Smooth muscle cell (in vitro differentiated cells): ENCODE measurements around the gene GRB10. TPM values are rescaled to one million over a fixed set of nuclear protein-coding genes. Genes with fewer than 3 reads are reported as not detected.

ENCODE experiments used
- DNase-seq: peaks from one replicate; lab custom pipeline; 2025; ENCODE audit not compliant: unreplicated experiment; lab: John Stamatoyannopoulos, UW
- H2AFZ ChIP-seq: fragments of 200-600 bp; sonication (generic); 2 replicates; pipeline ENCODE4 v1.6.0; 2016; ENCODE audit warnings: antibody characterized with exemption, low read depth, mild to moderate bottlenecking
- H3F3A ChIP-seq: fragments of 200-600 bp; sonication (generic); 2 replicates; pipeline ENCODE4 v1.6.0; 2017; ENCODE audit warnings: antibody characterized with exemption, low read depth
- H3K27ac ChIP-seq: fragments of 200-600 bp; sonication (generic); 2 replicates; pipeline ENCODE4 v1.5.1; 2016; ENCODE audit warnings: low read depth, mild to moderate bottlenecking
- H3K27me3 ChIP-seq: fragments of 200-600 bp; sonication (generic); 2 replicates; pipeline ENCODE4 v1.6.1; 2016; ENCODE audit warnings: low read depth, mild to moderate bottlenecking
- H3K36me3 ChIP-seq: fragments of 200-600 bp; sonication (generic); 2 replicates; pipeline ENCODE4 v1.5.1; 2016; ENCODE audit warnings: low read depth
- H3K4me1 ChIP-seq: fragments of 200-600 bp; sonication (generic); 2 replicates; pipeline ENCODE4 v1.5.1; 2016; ENCODE audit warnings: low read depth
- H3K4me2 ChIP-seq: fragments of 200-600 bp; sonication (generic); 2 replicates; pipeline ENCODE4 v1.6.0; 2016; ENCODE audit warnings: mild to moderate bottlenecking
- H3K4me3 ChIP-seq: fragments of 200-600 bp; sonication (generic); 2 replicates; pipeline ENCODE4 v1.5.1; 2016; ENCODE audit warnings: mild to moderate bottlenecking
- H3K79me2 ChIP-seq: fragments of 200-600 bp; sonication (generic); 2 replicates; pipeline ENCODE4 v1.6.0; 2016; ENCODE audit warnings: low read depth, mild to moderate bottlenecking
- H3K9ac ChIP-seq: fragments of 200-600 bp; sonication (generic); 2 replicates; pipeline ENCODE4 v1.6.0; 2016; ENCODE audit warnings: low read depth
- H3K9me3 ChIP-seq: fragments of 200-600 bp; sonication (generic); replicated peaks from 2 replicates; pipeline ENCODE4 v1.5.1; 2016; ENCODE audit warnings: low read depth
- H4K20me1 ChIP-seq: fragments of 200-600 bp; sonication (generic); 2 replicates; pipeline ENCODE4 v1.6.0; 2016; ENCODE audit warnings: low read depth
- CTCF ChIP-seq: fragments of 200-600 bp; sonication (generic); IDR thresholded peaks from 2 replicates; pipeline ENCODE4 v1.5.1; 2017; ENCODE audit warnings: borderline replicate concordance, mild to moderate bottlenecking, antibody characterized with exemption; ENCODE audit not compliant: insufficient read depth, poor library complexity, severe bottlenecking
- WGBS: methylation state at CpG from one replicate; pipeline ENCODE4 v1.1.7; 2016; ENCODE audit warnings: low lambda C conversion rate; 5-methylcytosine and 5-hydroxymethylcytosine counted together
- polyA plus RNA-seq: library from polyadenylated mRNA; unstranded; fragments of >200 nt; fragmentation: Nextera tagmentation; extraction: Ambion mirVana; gene quantifications from 2 replicates; pipeline ENCODE4 v1.2.1, GENCODE V29; 2016
- total RNA-seq: library from RNA; depleted of rRNA; stranded (reverse); fragments of >200 nt; gene quantifications from 2 replicates; pipeline ENCODE4 v1.2.3, GENCODE V29; 2014

GRB10 gene
- total and polyA plus RNA-seq, 2 experiments from 2014 or later, result 18.0 to 20.1 TPM

GRCh38 chr7:50653126-50653864, 129.4 kb downstream of the GRB10 start:
- no peaks in the 10 kb centered on the region for H3K4me1 ChIP-seq
- no peaks in the 10 kb centered on the region for H3K27me3 ChIP-seq
- H3K27ac ChIP-seq, result peak overlapping the region; percentile 11
- H3F3A ChIP-seq, result peaks cover 4% of the 10 kb centered on the region
- TF ChIP-seq CTCF, result no peak
- no peaks in the 10 kb centered on the region for H3K79me2 ChIP-seq
- WGBS, result 58% methylated on average over 16 of the region's 16 CpGs
- no peaks in the 10 kb centered on the region for H3K36me3 ChIP-seq
- H3K9ac ChIP-seq, result no peak overlapping the region
- H3K9me3 ChIP-seq, result no peaks in the 10 kb centered on the region
- peak overlapping the region; percentile 5 for H3K4me2 ChIP-seq
- no peak overlapping the region for H2AFZ ChIP-seq
- H4K20me1 ChIP-seq, result peaks cover 32% of the 10 kb centered on the region
- no peak overlapping the region for H3K4me3 ChIP-seq
- DNase-seq, result no peak

- Histone ChIP-seq H3F3A (peaks cover 4% of the 10 kb centered on the region), H3K4me1 (no peaks in the 10 kb centered on the region), H3K4me3 (no peak overlapping the region), H3K9ac (no peak overlapping the region), H4K20me1 (peaks cover 32% of the 10 kb centered on the region), H2AFZ (no peak overlapping the region), H3K9me3 (no peaks in the 10 kb centered on the region), H3K79me2 (no peaks in the 10 kb centered on the region), H3K27me3 (no peaks in the 10 kb centered on the region), H3K4me2 (peak overlapping the region; percentile 4), H3K27ac (no peak overlapping the region), H3K36me3 (no peaks in the 10 kb centered on the region)
- no peak for TF ChIP-seq CTCF
- 94% methylated on average over 9 of the region's 9 CpGs for WGBS
- no peak for DNase-seq
These were observed 130.1 kb downstream of the GRB10 start for GRCh38 chr7:50652400-50653125.

GRCh38 chr7:50651271-50651989, 131.3 kb downstream of the GRB10 start:
- Histone ChIP-seq H3K36me3 (no peaks in the 10 kb centered on the region), H3F3A (peaks cover 4% of the 10 kb centered on the region), H4K20me1 (peaks cover 27% of the 10 kb centered on the region), H3K4me1 (no peaks in the 10 kb centered on the region), H3K4me2 (no peak overlapping the region), H2AFZ (no peak overlapping the region), H3K27me3 (no peaks in the 10 kb centered on the region), H3K79me2 (no peaks in the 10 kb centered on the region), H3K4me3 (no peak overlapping the region), H3K9me3 (no peaks in the 10 kb centered on the region), H3K9ac (no peak overlapping the region), H3K27ac (no peak overlapping the region)
- WGBS, result 82% methylated on average over 9 of the region's 9 CpGs
- no peak for TF ChIP-seq CTCF
- no peak for DNase-seq
